GM19438 (cell line): Measurements from ENCODE around the gene CA10.

Experiments
- ATAC-seq: cut with Tn5 transposase; IDR thresholded peaks from one replicate; pipeline ENCODE4 v1.9.1; 2021; ENCODE audit warnings: low read depth; ENCODE audit not compliant: unreplicated experiment

Gene CA10

GRCh38 chr17:52158450-52159042 lies at the start of gene CA10:
Gene CA10 (minus strand): TSS chr17:52158714.
- ATAC-seq, result no peak

DNA sequence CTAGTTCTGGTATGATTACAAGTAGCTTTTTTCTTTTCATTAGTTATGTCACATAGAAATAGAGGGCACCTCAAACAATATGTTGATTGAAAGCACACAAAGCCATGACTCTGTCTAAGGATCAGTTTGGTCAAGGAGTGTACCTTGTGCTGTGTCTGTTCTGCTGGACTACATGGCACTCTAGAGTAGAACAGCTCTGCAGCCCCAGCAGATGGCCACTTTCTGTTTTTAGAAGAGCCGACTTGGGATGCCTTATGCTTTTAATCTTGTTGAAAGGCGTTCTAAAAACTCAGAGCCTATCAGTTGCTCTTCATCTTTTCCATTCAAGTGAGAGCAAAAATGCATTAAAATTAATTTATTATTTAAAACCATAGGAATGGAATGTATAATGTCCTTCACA lies 49.3 kb upstream of the CA10 start:
- no peak for ATAC-seq

DNA sequence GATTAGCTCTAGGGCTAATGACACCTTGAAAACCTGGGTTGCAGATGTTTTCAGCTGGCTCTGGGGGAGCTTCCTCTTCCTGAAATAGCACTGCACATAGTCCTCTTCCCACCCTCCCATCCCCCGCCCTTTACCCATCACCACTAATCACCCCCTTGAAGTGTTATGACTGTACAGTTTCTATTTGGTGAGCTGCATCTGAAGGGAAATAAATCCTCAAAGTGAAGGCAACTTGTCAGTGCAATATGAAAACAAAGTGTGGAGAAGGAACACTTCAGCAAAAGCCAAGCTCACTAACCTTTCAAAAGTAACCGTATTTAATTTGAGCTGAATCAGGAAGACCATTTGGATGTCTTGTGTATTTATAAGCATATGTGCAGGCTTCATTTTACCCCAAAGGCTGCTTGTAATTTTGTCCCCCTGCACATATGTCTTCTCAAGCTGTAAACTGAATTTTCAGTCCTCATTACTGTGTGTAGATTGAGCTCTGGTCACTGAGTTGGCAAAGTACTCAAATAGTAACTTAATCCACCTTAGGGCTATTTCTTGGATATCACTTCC lies 44.1 kb upstream of the CA10 start:
- ATAC-seq, result no peak

DNA sequence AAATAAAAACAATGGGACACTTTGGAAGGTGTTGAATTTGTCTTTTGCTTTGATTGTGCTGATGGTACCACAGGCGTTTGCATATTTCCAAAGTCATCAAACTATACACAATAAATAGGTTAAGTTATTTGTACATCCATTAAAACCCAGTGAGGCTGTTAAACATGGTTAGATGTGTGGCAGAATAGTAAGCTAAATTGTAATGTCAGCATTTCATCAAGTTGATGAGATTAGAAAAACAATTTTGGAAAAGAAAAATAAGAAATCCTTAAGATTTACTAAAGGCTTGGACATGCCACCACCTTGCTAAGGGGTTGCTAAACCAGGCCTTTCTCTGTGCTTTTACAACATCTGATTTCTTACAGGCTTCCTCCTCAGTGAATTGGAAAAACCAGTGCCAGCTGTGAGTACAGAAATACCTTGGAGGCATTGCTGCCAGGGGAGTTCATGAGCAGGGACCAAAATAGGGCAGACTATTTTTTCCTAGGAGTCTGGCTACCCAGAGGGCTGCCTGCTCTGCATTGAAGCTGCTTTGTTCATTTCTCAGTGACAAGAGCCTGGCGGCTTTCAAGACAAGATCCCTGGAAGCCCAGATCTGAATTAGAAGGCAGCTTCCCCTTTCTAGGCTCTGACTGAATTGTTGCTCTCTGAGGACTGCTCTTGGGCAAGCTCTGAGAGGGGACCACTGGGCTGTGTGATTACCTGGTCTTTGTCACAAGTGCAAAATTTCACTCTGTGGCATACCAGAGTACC lies 43.4 kb upstream of the CA10 start:
- no peak for ATAC-seq

DNA sequence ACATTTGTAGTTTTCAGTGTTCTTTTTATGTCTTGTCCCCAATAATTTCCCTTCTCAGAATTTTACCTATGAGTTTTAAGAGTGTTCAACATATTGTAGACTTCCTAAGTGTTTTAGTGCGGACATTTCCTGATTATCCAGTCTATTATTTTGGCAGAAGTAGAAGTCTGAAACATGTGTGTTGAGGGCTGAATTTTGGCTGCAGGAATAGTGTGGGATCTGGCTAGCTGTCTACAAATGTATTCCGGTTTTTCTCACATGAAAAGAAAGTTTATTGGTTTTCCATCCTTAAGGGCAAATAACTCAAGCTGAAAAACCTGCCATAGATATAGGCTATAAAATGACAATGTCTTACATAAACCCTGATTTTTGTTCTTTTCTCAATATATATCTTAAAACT lies 33.0 kb upstream of the CA10 start:
- no peak for ATAC-seq

- ATAC-seq, result no peak
Measured at GRCh38 chr17:52181782-52182181, 23.3 kb upstream of the CA10 start.

GRCh38 chr17:52178012-52178411 lies 19.5 kb upstream of the CA10 start:
- no peak for ATAC-seq

GRCh38 chr17:52170963-52171572 lies 12.6 kb upstream of the CA10 start:
- no peak for ATAC-seq

DNA sequence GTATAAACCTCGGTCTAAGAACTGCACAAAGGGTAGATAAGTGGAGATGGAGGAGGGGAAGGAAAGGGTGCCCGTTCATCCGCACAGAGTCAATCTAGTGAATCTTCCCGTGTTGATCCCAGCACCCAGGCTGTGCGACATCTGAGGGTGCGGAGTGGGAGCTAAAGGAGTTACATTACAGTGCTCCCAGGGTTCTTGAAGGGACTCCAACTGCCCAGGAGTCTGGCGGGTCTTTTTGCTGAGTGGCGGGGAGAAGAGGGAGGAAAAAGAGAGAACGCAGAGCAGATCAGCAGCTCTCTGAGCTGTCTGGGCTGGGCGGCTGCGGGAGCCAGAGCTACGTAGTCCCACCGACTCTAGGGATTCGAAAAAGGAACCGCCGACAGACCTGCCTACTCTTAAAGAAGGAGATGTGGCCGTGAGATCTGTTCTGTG lies 1.6 kb upstream of the CA10 start:
- ATAC-seq, result no peak

GRCh38 chr17:52159246-52160135 lies 977 bp upstream of the CA10 start:
- no peak for ATAC-seq

- no peak for ATAC-seq
Measured at GRCh38 chr17:52157603-52158449, 688 bp downstream of the CA10 start.

DNA sequence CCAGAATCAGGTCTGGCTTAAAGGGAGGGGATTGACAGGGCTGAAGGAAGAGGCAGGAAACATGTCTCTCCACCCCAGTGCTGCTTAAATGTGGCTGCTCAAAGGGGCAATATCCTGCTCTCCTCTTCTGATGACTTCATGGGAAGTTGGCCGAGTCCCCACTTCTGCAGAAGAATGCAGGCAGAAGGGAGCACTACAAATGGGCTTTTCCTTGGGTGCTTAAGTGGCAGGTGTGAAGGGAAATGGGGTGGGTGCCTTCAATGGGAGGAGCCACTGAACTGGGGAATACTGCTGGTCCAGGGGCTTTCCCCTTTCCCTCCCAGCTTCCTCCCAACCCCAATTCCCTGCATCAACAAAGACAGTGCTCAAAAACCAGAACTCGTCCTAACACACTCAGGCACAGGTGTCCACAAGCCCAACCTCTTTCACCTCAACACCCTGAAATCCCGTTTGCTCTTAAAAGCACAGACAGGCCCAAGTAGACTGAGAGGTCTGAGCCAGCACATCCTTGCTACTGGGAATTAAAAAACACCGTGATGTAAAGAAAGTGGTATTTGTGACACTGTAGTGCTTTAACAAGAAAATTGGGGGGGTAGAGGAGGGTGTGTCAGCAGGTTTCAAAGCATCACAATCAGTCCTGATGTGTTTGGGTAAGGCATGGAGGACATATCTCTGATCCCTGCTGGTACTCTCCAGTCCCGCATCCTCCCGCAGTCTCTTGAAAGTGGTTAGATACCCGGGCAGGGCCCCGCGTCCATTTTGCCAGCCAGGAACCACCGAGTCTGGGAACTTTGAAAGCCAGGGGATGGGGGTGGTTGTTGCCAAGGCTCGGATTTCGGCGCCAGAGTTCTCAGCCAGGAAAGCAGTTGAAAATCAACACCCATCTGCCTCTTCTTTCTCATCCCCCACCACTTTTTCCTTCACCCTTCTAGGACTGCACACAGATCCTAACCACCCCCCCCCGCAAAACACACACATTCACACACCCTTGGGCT lies 1.6 kb downstream of the CA10 start:
- no peak for ATAC-seq

- ATAC-seq, result no peak
Measured at GRCh38 chr17:52155301-52155700, 3.2 kb downstream of the CA10 start.

DNA sequence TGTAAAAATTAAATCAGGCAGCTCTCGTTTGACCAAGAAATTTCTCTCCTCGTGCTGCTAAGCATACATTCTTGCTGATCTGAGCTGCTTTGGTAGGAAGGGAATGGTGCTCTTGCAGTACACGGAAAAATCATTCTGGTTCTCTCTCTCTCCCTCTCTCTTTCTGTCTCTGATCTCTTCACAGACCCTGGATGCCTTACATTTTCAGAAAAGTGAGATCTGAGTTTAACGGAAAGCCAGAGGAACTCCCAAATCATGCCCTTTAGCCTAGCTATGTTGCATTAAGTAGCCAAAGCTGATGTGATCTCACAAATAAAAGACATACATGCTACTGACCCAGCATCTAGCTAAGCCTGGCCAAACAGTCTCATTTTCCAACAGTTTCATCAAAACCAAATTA lies 4.0 kb downstream of the CA10 start:
- ATAC-seq, result no peak

DNA sequence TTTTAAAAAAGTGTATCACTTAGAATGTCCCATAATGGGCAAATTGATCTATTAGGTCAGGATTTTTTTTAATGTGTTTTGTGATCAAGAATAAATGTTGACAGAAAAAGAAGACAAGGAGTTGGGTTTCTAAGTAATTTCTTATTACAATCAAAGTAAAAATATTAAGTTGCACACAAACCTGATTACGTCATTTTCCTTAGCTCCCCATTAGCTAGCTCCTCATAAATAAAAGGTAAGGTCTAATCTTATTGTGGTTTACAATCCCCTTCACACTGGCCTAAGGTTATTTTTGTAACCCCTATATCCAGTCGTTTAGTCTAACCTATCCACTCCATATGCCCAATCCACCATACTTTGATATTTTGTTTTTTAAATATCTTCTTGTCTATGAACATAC lies 7.6 kb downstream of the CA10 start:
- no peak for ATAC-seq

GRCh38 chr17:52149626-52150025 lies 8.9 kb downstream of the CA10 start:
- no peak for ATAC-seq

DNA sequence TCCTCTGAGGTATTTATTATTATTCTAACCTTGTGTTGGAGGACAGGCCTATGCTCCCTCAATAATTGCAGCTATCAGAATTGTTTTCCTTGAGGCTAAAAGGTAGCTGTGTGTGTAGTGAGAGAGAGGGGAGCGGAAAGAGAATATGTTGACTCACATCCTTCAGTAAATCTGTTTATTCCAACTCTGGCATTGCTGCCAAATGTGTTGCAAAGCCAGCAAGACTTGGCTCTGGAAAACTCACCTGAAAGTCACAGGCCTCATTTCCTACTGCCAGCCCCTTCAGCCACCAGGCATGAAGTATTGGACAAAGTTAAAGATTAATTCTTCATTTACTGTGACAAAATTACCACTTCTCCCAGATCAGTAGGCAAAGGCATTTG lies 9.6 kb downstream of the CA10 start:
- ATAC-seq, result no peak

- no peak for ATAC-seq
Measured at GRCh38 chr17:52148288-52148968, 10.1 kb downstream of the CA10 start.
